ENCODE data around the gene ITCH.

DNA sequence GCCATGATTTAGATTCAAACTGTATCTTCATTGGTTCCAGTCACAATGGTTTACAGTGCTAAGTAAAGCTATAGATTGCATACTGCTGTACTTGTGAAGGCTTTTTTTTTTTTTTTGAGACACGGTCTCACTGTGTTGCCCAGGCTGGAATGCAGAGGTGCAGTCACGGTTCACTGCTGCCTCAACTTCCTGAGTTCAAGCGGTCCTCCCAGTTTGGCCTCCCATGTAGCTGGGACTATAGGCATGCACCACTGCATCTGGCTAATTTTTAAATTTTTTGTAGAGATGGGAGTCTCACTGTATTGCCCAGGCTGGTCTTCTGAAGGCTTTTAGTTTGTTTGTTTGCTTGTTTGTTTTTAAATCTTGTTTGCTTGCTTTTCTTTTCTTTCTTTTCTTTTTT, 24.9 kb downstream of the ITCH start:
- no peak for TF ChIP-seq POLR2AphosphoS5 (IDR thresholded peaks at IDR 0.05; ENCODE audit: borderline replicate concordance, low read depth, low read length)
- TF ChIP-seq EZH2 (IDR thresholded peaks at IDR 0.05) = no peak

Measured in SK-N-MC (cell line).